GM21737 (cell line): ENCODE results near the gene MRPL53.
"Not testable (repeated sequence)": the region's sequence is repeated elsewhere in the genome, so short reads cannot be mapped to it uniquely, and the experiment has no call there.

ENCODE experiments used
- ATAC-seq: cut with Tn5 transposase; IDR thresholded peaks from one replicate; pipeline ENCODE4 v1.9.1; 2021; ENCODE audit warnings: mild to moderate bottlenecking, moderate library complexity; ENCODE audit not compliant: unreplicated experiment

The MRPL53 gene

GRCh38 chr2:74482801-74483674 lies 10.6 kb upstream of the MRPL53 start, which contains the start of the genes CCDC142 and TTC31:
Gene CCDC142, minus strand, starts transcription at chr2:74482998. Its CDS starts 161 bp downstream, at chr2:74482837.
Gene TTC31, plus strand, starts transcription at chr2:74483081. Its CDS starts 15 bp downstream, at chr2:74483096.
- peak; percentile 83 for ATAC-seq

- ATAC-seq, result peak; percentile 32
These were observed 9.7 kb upstream of the MRPL53 start for GRCh38 chr2:74481961-74482800.

DNA sequence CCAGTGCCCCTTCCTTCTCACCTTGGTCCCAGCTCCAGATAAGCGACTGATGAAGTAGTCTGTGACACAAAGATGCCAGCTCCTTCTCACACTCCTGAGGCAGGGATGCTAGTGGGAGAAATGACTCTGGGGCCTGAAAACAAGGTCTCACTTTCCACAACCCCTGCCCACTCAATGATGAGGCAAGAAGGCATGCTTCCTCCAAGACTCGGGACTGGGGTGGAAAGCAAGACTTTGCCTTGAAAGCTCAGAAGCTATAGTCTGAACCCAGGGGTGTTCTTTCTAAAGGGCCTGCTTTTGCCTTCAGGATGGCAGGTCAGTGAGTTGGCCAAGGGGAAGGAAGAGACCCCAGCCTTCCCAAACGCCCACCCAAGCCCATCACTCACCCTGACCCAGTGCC lies 9.0 kb upstream of the MRPL53 start:
- no peak for ATAC-seq

DNA sequence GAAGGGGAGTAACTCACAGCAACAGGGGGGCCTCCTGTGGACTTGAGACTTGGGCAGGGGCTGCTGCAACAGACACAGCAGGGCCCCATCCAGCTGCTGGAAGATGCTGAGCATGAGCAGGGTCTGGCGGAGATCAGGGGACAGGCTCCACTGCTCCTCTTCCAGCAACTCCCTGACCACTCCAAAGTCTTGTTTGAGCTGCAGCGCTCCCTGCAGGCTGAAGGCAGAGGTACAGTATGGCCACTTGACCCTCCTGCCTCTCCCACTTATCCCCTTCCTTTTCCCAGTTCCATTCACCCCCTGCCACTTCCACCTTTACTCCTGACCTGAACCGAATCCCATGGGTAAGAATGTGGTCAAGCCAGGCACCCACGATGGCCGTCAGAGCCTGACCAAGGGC lies 2.4 kb upstream of the MRPL53 start:
- no peak for ATAC-seq

- no peak for ATAC-seq
These were observed 2.0 kb upstream of the MRPL53 start for GRCh38 chr2:74474481-74474880.

GRCh38 chr2:74472945-74473258 lies 422 bp upstream of the MRPL53 start:
- no peak for ATAC-seq

DNA sequence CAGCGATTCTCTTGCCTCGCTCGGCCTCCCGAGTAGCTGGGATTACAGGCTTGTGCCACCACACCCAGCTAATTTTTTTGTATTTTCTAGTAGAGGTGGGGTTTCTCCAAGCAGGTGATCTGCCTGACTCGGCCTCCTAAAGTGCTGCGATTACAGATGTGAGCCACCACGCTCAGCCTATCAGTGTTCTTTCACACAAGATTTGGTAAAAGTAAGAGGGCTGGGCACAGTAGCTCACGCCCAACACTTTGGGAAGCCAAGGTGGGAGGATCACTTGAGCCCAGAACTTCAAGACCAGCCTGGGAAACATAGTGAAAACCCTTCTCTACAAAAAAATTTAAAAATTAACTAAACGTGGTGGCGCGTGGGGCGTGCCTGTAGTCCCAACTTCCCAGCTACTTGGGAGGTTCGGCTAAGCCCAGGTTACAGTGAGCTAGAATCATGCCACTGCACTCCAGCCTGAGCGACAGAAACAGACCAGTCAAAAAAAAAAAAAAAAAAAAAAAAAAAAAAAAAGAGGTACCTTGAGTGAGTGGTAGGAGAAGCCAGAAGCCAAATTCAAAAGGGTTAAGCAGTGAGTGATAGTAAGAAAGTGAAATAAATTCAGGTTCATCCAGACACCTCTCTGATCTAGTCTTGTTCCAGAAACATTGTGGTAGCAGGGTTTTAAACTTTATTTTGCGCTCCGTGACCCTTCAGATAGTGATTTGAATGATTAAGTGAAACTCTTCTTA lies 981 bp downstream of the MRPL53 start:
- ATAC-seq, result no peak

- ATAC-seq, result not testable (repeated sequence)
These were observed 1.7 kb downstream of the MRPL53 start for GRCh38 chr2:74470742-74471141.

- ATAC-seq, result peak; percentile 15
These were observed 8.1 kb downstream of the MRPL53 start for GRCh38 chr2:74464406-74464805.

GRCh38 chr2:74462786-74463105 lies 9.7 kb downstream of the MRPL53 start:
- no peak for ATAC-seq

DNA sequence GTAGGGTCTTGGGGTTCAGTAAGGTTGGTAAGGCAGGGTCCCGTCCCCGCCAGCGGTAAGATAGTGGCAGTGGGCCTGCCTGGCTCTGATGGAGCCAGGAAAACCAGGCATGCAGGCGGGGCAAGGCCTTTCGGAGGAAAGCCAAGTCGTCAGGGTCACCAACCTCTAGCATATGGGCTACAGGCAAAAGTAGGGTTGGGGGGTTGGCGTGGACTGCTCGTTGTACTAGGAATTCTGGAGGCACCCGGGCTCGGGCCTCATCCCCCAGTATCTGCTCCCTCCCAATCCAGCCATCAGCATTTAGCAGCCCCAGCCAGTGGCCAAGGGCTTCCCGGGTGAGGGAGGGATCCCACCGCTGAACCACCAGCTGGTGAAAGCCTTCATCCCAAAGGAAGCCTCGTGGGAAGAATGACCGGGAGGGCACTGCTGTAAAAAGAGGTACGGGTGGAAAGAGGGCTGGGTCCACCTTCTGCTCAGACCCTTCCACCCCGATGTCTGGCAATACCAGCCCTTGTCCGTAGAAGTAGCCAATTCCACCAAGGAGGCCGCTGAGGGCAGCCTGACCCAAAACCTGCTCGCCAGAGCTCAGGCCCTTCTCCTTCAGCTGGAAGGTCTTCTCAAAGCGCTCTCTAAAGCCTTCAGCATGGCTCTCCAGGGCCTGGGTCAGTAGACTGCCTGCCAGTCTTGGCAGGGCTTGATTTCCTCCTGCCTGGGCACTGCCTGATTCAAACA lies 10.3 kb downstream of the MRPL53 start:
- no peak for ATAC-seq

GRCh38 chr2:74461187-74462053 lies 11.1 kb downstream of the MRPL53 start:
- ATAC-seq, result no peak

GRCh38 chr2:74460187-74460586 lies 12.3 kb downstream of the MRPL53 start:
- ATAC-seq, result not testable (repeated sequence)

DNA sequence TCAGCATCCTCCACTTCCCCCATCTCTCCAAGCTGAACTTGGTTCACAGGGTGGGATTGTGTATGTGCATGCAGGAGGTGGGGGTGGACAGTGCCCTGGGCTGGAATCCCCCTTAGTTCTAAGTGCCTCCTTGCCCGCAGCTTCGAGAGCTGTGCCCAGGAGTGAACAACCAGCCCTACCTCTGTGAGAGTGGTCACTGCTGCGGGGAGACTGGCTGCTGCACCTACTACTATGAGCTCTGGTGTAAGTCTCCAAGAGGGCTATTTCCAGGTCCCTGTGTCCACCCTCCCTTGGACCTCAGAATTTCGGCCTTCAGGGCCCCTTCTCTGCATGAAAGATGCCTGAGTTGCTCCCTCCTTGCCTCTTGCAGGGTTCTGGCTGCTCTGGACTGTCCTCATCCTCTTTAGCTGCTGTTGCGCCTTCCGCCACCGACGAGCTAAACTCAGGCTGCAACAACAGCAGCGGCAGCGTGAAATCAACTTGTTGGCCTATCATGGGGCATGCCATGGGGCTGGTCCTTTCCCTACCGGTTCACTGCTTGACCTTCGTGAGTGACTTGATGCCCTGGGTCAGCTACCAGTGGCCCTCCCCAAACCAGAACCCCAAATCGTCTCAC lies 12.9 kb downstream of the MRPL53 start:
- not testable (repeated sequence) for ATAC-seq

GRCh38 chr2:74458938-74459363 lies 13.5 kb downstream of the MRPL53 start:
- ATAC-seq, result no peak

DNA sequence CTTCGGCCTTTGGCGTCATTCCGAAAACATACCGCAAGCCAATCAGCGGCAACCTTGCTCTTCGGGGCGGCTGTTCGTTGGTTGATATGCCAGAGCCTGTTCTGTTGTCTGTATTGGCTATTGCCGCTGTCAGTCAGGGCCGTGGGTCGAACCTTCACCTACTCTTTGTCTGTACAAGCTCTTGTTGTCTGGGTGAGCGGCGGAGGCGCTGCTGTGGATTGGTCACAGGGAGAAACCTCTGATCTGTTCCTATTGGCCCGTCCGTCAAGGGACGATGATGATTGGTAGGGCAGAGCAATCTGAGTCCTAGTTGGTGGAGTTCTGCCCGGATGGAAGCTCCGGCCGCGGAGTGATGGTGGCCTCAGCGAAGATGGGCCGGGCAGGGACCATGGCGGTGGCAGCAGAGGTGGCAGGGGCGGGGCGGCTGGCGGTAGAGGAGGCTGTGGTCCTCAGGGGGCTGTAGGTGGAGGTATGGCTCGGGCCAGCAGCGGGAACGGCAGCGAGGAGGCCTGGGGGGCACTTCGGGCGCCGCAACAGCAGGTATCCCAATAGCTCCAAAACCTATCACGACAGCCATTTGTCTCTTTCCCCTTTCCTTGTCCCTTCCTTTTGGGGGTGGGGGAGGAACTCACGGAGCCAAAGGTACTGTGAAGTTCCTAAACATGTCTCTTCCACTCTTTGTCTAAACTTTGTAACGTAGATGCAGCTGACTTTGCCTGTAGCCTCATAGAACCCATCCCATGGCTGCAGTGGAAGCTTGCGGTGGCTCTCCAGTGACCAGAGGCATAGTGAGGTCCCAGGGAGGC lies 14.1 kb downstream of the MRPL53 start, which contains the start of gene WBP1:
Gene WBP1, plus strand, starts transcription at position 307 of the 806 bp plus-strand sequence. Its CDS starts 165 bp downstream, at position 472.
- ATAC-seq, result peak; percentile 76

DNA sequence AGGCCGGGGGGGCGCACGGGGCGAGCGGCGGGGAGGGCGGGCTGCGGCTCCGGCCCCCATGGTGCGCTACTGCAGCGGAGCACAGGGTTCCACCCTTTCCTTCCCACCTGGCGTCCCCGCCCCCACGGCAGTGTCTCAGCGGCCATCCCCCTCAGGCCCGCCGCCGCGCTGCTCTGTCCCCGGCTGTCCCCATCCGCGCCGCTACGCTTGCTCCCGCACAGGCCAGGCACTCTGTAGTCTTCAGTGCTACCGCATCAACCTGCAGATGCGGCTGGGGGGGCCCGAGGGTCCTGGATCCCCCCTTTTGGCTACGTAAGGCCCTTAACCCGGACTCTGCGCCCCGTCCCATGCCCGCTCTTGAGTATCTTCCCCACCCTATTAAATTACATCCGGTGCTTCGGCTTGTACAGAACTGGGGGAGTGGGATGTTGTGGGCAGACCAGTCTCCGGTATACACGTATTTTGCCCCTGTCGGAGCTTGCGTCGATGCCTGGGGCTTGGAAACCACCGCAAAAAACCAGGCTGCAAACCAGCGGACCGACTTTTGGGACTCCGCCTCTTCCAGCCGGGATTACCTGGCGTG lies 14.8 kb downstream of the MRPL53 start:
- peak; percentile 35 for ATAC-seq

GRCh38 chr2:74457129-74457548 lies 15.3 kb downstream of the MRPL53 start:
- ATAC-seq, result no peak
